OCI-LY1 (cell line): ENCODE results near the gene MRPL43.

Source experiments
- EZH2 ChIP-seq: fragments of 200-600 bp; sonication (generic), shearing (Covaris generic); IDR thresholded peaks from 2 replicates; pipeline ENCODE4 v1.8.0; 2017; ENCODE audit warnings: borderline replicate concordance, mixed run types, mild to moderate bottlenecking, antibody characterized with exemption, low read length, moderate library complexity, mixed read lengths
- TF ChIP-seq, protein P1 (sequence below): fragments of 200-600 bp; sonication (generic), shearing (Covaris generic); IDR thresholded peaks from 2 replicates; pipeline ENCODE4 v1.5.1; 2017; ENCODE audit warnings: mild to moderate bottlenecking, antibody characterized with exemption, low read length, moderate library complexity, mixed read lengths

DNA sequence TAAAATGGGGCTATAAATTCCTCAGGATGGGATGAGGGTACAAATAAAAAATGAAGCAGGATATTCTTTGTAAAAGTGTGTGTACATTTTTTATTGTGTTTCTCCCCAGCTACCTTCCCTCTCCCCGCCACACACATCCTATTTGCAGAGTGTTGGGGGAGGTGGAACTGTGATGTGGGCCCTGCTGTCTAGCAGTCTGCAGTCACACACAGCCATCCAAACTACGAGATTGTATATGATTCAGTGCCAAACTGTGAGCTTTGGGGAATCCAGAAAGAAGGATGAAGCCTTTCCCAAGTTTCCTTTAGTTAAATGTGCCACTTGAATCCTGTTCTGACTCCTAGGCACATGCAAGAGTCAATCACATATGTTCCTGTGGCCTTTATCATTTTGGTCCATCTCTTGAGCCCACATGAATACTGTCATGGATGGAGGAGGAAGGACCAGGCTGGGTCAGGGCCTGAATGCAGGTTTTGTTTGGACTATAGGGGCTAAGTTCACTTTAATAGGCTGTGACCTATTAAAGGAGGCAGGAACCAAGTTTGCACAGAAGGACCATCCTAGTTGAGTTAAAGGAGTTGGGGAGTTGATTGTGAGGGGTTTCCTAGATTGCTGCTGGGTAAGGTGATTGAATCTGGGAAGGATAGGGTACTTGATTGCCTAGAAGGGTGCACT is 19.1 kb downstream of the MRPL43 start:
- TF ChIP-seq EZH2, result no peak
- TF ChIP-seq, protein P1, sequence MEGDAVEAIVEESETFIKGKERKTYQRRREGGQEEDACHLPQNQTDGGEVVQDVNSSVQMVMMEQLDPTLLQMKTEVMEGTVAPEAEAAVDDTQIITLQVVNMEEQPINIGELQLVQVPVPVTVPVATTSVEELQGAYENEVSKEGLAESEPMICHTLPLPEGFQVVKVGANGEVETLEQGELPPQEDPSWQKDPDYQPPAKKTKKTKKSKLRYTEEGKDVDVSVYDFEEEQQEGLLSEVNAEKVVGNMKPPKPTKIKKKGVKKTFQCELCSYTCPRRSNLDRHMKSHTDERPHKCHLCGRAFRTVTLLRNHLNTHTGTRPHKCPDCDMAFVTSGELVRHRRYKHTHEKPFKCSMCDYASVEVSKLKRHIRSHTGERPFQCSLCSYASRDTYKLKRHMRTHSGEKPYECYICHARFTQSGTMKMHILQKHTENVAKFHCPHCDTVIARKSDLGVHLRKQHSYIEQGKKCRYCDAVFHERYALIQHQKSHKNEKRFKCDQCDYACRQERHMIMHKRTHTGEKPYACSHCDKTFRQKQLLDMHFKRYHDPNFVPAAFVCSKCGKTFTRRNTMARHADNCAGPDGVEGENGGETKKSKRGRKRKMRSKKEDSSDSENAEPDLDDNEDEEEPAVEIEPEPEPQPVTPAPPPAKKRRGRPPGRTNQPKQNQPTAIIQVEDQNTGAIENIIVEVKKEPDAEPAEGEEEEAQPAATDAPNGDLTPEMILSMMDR, result no peak
